Parathyroid adenoma (tissue), 2 donors: Measurements from ENCODE around the gene CCDC182.

Experiments used
- H2AFZ ChIP-seq: fragments of 300-600 bp; sonication (generic); one replicate; pipeline ENCODE4 v1.7.0; 2017; ENCODE audit warnings: antibody characterized with exemption, mild to moderate bottlenecking
- H3K27ac ChIP-seq: fragments of 300-600 bp; sonication (generic); one replicate; pipeline ENCODE4 v1.7.0; 2017
- H3K27me3 ChIP-seq: fragments of 300-600 bp; sonication (generic); one replicate; pipeline ENCODE4 v1.7.0; 2017; ENCODE audit warnings: low read length; ENCODE audit not compliant: control insufficient read depth, insufficient read depth
- H3K36me3 ChIP-seq: fragments of 300-600 bp; sonication (generic); one replicate; pipeline ENCODE4 v1.7.0; 2017; ENCODE audit warnings: low read length; ENCODE audit not compliant: control insufficient read depth, insufficient read depth
- H3K4me1 ChIP-seq: fragments of 300-600 bp; sonication (generic); one replicate; pipeline ENCODE4 v1.7.0; 2017; ENCODE audit warnings: control low read depth
- H3K4me2 ChIP-seq: fragments of 300-600 bp; sonication (generic); one replicate; pipeline ENCODE4 v1.7.0; 2017; ENCODE audit warnings: low read length
- H3K4me3 ChIP-seq: fragments of 300-600 bp; sonication (generic); one replicate; pipeline ENCODE4 v1.7.0; 2017; ENCODE audit warnings: low read depth, low read length
- H3K79me2 ChIP-seq: fragments of 300-600 bp; sonication (generic); one replicate; pipeline ENCODE4 v1.7.0; 2017; ENCODE audit warnings: control low read depth
- H3K9ac ChIP-seq: fragments of 300-600 bp; sonication (generic); one replicate; pipeline ENCODE4 v1.7.0; 2017; ENCODE audit warnings: mild to moderate bottlenecking
- H3K9me3 ChIP-seq: fragments of 300-600 bp; sonication (generic); one replicate; pipeline ENCODE4 v1.7.0; 2017; ENCODE audit warnings: low read length; ENCODE audit not compliant: control insufficient read depth
- CTCF ChIP-seq: fragments of 300-600 bp; sonication (generic); IDR thresholded peaks from one replicate; pipeline ENCODE4 v1.7.0; 2017; ENCODE audit warnings: antibody characterized with exemption, mild to moderate bottlenecking
- donor health status: primary hyperparathyroidism.

The CCDC182 gene

GRCh38 chr17:57755480-57756070 is 10.5 kb upstream of the CCDC182 start:
- Histone ChIP-seq H3K79me2 (no peaks in the 10 kb centered on the region), H3K4me3 (no peak overlapping the region), H3K27me3 (no peaks in the 10 kb centered on the region), H3K36me3 (no peaks in the 10 kb centered on the region), H2AFZ (no peak overlapping the region), H3K9ac (no peak overlapping the region), H3K4me1 (no peaks in the 10 kb centered on the region), H3K4me2 (no peak overlapping the region), H3K27ac (no peak overlapping the region), H3K9me3 (no peaks in the 10 kb centered on the region)
- TF ChIP-seq CTCF = no peak

- Histone ChIP-seq H2AFZ (no peak overlapping the region), H3K9ac (no peak overlapping the region), H3K36me3 (no peaks in the 10 kb centered on the region), H3K27ac (no peak overlapping the region), H3K4me1 (no peaks in the 10 kb centered on the region), H3K4me2 (no peak overlapping the region), H3K27me3 (no peaks in the 10 kb centered on the region), H3K9me3 (no peaks in the 10 kb centered on the region), H3K79me2 (peaks cover 2% of the 10 kb centered on the region), H3K4me3 (no peak overlapping the region)
- TF ChIP-seq CTCF = no peak
Measured at GRCh38 chr17:57752031-57752905, 7.2 kb upstream of the CCDC182 start.

- Histone ChIP-seq H3K79me2 (peaks cover 3% of the 10 kb centered on the region), H3K4me3 (no peak overlapping the region), H3K4me1 (no peaks in the 10 kb centered on the region), H3K9me3 (no peaks in the 10 kb centered on the region), H3K27ac (no peak overlapping the region), H3K36me3 (no peaks in the 10 kb centered on the region), H3K27me3 (no peaks in the 10 kb centered on the region), H3K4me2 (no peak overlapping the region), H2AFZ (no peak overlapping the region), H3K9ac (no peak overlapping the region)
- no peak for TF ChIP-seq CTCF
Measured at GRCh38 chr17:57751348-57751971, 6.4 kb upstream of the CCDC182 start.

- H3K9ac ChIP-seq = no peak overlapping the region
Measured at GRCh38 chr17:57750895-57751294, 5.8 kb upstream of the CCDC182 start.

More at GRCh38 chr17:57750895-57751294, 5.8 kb upstream of the CCDC182 start:
- Histone ChIP-seq H3K36me3 (no peaks in the 10 kb centered on the region), H3K79me2 (peaks cover 3% of the 10 kb centered on the region), H3K27me3 (no peaks in the 10 kb centered on the region), H3K27ac (no peak overlapping the region), H3K4me2 (no peak overlapping the region), H2AFZ (no peak overlapping the region), H3K4me3 (no peak overlapping the region), H3K4me1 (no peaks in the 10 kb centered on the region), H3K9me3 (no peaks in the 10 kb centered on the region)
- TF ChIP-seq CTCF = no peak
